ENCODE measurements around the gene LAMA4.

The LAMA4 gene

DNA sequence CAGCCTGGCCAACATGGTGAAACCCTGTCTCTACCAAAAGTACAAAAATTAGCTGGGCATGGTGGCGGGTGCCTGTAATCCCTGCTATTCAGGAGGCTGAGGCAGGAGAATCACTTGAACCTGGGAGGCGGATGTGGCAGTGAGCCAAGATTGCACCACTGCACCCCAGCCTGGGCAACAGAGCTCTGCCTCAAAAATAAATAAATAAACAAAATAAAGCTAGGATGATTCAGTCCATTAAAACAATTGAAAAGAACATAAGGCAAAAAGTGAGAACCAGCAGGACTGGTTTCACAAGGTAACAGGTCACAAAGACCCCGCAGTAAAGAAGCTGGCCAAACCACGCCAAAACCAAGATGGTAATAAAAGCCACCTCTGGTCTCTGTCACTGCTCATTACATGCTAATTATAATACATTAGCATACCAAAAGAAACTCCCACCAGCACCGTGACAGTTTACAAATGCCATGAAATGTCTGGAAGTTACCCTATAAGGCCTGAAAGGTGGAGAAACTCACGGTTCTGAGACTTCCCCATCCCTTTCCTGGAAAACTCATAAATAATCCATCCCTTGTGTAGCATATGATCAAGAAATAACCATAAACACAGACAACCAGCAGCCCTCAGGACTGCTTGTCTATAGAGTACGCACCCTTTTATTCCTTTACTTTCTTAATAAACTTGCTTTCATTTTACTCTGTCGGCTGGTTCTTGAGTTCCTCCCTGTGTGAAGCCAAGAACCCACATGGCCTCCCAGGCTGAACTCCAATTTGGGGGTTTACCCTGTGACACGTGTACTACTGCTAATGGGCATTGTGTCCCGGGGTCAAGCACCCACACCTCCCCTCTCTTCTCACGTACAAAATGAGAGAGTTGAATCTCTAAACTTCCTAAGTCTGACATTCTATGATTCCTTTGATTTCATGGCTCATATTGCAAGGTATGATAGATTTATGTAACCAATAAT lies 10.2 kb downstream of the LAMA4 start:
- DNase-seq (ENCODE audit: low spot score): no peak

DNA sequence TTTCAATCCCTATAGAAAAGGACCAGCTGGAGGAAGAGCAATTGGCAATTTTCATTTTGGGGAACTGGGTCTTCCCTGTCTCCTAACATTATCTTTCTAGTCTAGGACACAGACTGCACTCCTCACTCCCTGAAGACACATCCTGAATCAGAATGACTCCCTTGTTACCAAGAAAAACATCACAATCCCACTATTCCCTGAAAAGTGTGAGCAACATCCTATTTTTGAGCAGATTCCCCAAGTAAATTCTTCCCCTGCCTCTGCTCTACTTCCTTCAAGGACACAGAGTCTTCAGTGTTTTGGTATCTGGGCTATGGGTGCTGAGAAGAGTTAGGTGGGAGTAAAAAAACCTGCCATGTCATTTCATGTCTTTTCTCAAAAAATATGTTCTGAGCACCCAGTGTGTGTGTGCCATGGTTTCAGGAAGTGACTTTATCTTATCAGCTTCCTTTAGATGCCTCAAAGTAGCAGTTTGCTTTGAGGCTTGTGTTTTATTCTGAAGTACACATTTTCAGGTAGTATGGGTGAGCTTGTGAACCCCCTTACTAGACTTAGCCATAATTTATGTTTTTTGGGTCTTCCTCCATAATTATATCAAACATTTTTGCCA lies 12.4 kb downstream of the LAMA4 start:
- no peak for DNase-seq (ENCODE audit: low spot score)

DNA sequence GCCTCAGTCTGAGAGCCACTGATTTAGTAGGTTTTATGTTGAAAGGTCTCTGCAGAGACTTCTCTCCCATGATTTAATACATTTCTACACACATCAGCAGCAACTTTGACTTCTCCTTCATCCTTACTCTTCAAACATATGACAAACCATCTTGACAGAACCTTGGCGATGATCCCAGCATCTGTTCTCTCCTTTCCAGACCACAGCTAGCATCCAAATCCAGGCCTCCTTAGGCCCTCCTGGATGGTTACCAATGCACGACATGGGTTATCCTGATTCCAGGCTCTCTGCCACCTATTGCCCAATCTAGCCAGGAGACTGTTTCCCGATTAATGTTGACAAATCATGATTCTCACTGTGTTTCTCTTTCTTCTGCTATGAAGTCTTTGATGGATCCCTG lies 16.8 kb downstream of the LAMA4 start:
- no peak for DNase-seq (ENCODE audit: low spot score)

DNA sequence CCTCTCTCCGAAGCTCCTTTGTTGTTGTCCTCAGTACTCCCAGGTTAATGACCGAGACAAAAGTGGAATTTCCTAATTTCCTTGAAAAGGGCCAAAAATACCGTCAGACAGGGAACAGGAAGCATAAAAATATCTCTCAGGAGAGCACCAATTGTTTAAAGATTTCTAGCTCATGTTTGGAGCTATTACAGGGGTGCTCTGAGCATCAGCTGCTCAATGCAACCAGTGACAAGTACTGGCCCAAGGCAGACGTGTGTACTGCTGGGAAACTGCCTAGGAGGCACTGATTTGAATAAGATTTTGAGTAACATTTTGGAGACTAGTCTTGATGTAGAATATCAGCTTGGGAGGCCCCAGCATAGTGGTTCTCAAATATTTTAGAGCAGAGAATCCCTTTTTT lies 17.3 kb downstream of the LAMA4 start:
- DNase-seq (ENCODE audit: low spot score): no peak

DNA sequence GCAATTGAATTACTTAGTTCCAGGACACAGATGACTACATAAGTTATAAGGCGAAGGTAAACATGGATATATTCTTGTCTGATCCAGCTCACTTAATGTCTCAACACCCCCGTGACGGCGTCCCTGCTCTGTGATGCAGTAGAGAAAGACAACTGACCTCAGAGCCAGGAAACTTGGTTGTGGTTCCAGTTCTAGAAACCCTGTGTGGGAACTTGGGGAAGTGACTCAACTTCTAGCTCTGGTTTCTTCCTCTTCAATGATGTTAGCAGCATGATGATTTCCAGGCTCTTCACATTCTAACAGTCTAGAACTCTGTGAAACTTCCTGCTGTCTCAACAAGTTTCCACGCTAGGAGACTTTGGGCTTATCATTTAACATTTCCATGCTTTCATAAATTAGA lies 18.4 kb downstream of the LAMA4 start:
- DNase-seq (ENCODE audit: low spot score): no peak

DNA sequence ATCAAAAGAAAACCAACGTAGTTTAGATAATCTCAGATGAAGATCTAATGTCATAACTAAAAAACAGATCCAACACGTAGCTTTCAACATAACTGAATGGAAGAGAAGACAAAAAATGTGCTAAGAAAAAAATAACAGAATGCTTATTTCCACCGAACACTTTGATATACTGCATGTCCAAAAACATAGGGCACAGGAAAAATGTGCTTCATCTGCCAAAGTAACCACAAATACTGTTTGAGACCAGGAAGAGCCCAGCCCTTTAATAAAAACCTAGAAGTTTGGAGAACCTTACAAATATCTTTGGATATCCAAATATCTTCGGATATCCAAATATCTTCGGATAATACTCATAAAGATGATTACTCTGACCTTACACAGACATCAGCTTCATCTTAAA lies 19.8 kb downstream of the LAMA4 start:
- DNase-seq (ENCODE audit: low spot score): no peak

DNA sequence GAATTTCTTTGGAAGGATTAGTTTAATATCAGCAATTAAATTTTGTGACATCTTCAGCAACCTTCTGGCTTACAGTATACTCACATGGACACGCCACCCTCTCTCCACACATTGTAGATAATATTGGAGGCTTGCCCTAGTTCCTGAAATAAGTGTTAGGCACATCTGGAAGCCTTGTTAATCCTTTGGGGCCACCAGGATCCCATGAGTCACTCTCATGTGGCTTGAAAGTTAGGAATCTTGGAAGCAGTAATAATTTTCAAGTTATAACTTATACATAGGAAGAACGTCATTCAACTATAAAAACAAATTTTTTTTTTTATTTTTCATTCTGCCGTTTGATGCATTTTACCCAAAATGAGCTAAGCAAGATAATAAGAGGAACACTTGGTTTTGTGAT lies 20.5 kb downstream of the LAMA4 start:
- DNase-seq (ENCODE audit: low spot score): no peak

DNA sequence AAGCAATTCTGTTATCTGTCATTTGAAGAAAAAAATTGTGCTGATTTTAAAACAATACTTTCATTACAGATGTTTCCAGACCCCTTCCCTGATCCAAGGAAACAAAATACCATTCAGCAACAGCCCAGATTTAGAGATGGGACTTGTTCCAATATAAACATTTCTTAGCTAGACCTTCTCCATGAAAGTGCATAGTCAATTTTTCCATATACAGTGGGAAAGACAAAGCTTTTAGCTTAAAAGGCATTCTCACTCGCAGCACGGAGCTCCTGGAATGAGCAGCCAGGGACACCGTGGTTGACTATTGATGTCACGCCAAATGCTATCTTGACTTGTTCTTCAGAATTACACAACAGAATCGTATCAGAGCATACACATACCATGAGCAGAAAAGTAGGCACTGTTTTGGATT lies 21.5 kb downstream of the LAMA4 start:
- no peak for DNase-seq (ENCODE audit: low spot score)

DNA sequence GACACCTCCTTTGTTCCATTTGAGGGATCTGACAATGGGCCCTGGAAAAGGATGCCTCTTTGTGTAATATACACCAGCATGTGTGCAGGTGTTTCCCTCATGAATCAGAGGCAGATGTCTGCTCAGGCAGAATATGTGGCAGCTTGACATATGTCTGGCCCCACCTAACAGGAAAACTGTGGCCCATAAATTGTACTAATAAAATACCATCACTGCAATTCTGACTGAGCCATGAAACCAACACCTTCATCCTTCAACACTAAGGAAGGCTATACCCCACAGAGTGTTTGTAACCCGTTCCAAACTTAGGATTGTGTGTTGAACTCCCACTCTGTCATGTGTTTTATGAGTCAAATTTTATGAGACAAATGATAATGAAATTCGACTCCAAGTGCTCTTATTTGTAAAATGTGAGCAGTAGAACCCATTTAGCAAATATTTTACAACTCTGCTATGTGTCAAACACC lies 22.7 kb downstream of the LAMA4 start:
- DNase-seq (ENCODE audit: low spot score): no peak

DNA sequence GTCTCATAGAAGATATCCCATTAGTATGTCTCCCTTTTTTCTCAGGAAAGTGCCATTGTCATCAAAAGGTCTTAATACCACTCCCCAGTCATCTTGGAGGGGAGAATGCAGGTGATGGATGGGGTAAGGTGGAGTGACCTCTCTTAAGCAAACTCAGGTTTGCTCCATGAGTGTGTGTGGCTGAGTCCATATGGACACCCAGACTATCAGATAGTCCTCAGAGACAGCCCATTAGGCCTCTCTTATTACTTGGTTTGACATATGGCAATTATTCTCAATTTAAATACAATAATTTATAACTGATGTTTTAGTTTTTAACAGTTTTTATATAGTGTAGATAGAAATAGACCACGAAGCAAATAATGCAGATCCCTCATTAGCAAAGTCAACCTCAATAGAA lies 23.2 kb downstream of the LAMA4 start:
- DNase-seq (ENCODE audit: low spot score): no peak

DNA sequence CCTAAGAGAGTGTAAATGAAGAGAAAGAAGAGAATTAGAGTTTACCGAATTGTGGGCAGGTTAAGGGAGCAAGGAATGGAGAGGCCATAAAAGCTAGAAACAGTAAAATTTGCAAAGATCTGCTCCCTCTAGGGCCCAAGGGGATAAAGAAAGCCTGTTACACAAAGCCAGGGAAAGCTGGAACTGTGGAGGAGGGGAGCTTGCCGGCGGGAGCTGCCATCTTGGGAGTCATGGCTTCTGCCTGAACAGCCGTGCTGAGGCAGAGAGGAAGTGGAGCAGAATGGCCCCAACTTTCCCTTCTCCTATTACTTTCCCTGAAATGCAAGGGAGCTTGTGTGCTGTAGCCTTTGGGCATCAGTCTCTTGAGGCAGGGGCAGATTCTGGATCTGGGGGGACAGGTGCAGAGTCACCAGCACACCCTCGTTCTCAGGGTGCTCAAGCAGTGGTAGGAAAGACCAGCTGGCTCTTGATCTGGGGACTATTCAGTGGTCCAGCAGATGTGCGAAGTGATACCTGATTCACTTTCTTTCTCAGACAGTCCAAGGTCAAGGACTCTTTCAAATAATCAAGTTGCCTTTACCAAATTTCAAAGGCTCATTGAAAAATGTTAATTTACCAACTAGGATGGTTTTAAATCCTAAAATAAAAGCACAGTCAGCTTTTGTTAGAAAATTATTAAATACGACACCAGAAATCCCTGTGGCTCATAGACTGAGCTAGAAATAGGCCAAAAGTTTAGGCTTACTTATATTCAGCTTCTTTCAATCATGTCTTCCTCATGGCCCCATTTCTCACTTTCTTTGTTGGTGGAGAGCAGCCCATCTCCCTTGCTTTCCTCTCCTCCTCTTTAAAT lies 25.7 kb downstream of the LAMA4 start:
- no peak for DNase-seq (ENCODE audit: low spot score)

DNA sequence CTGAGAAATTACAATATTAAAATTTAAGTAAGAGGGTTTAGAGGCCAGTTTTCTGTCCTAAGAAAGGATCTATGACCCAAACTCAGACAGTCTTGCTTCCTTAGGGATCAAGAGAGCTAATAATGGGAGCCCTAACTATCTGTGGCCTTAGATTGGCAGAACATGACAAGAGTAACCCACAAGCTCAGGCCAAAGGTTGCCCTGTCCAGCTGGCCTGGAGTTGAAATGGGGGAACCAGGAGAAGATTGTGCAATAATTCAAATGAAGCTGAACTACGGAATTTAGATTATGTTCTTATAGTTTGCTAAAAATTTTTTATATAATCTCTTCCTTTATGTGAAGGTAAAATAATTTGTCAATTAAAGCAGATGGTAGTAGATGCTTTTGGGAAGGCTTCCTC lies 26.4 kb downstream of the LAMA4 start:
- no peak for DNase-seq (ENCODE audit: low spot score)

DNA sequence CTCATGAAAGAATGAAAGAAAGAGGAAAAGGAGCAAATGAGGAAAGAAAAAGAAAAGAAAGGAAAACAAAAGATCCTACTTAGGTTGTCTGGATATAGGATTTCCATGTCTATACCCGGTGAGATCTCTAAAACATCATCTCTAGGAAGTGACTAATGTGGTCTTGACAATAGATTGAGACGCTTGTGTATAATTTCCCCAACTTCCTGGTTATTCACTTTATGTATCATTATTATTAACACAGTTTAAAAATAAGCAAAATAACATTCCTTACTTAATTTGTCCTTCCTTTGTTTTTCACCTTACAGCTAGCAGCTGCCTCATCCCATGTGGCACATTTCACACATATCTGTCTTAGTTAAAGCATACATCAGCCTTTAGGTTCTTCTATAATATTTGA lies 27.0 kb downstream of the LAMA4 start:
- DNase-seq (ENCODE audit: low spot score): no peak

DNA sequence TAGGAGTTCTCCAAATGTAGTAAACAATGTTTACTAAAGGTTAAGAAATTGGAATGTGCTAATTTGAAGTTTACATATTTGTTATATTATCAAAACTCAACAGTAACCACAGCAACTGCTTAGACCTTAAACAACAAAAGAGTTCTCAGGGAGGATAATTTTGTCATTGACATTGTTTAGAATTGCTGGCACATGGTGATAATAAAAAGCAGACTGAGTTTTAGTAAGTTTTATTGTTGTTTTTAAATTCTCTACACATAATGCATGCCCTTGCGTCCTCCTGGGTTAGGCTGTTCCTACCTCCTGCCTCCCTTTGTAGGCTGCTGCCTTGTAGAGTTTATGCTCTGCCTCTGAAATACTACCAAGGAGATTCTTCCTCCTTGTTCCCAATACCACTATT lies 28.7 kb downstream of the LAMA4 start:
- no peak for DNase-seq (ENCODE audit: low spot score)

DNA sequence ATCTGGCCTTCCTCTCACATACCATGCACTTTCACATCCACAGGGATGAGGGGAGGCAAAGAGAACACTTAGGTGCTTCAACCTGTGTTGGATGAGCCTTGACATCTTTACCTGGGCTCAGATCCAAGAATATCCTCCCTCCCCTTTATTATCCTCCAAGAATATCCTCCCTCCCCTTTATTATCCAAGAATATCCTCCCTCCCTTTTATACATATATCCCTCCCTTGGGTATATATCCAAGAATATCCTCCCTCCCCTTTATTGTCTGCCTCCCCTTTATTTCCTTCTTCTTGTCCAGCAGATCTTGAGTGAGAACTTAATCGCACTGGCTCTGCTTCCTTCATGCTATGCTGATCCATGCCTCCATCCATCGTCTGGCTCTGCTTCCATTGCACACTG lies 30.3 kb downstream of the LAMA4 start:
- no peak for DNase-seq (ENCODE audit: low spot score)

DNA sequence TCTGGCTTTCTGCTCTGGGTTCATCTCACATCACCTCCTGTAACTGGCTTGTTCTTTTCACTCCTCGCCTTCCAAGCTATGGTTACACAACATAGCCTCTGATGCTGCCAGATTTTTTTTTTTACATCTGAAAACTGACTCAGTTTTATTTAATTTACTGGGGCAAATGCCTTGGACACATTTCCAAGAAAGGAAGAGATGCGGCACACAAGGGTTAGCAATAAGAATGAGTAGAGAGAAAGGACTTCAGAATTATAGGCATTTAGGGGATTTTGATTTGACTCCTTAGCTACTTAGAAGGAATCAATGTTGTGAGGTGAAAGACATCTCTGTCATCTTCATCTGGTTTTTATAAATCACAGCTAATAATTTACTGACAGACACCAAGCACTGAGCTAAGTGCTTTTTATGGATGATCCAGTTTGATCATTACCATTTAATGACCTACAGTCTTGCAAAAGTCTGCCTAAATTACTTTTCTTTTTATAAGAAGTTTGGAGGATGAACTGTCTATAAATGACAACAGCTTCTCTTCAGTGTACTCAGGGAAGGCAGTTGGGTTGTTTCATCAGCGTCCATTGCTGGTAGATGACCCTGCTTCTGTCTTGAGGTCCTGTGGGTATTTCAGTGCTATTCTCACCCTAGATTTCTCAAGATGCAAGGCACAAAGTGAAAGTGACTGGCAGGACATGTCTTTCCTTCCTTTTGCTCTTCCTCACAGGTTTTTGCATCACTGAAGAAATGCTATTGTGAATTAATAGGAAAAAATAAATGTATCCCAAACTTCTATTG lies 31.1 kb downstream of the LAMA4 start:
- DNase-seq (ENCODE audit: low spot score): no peak

DNA sequence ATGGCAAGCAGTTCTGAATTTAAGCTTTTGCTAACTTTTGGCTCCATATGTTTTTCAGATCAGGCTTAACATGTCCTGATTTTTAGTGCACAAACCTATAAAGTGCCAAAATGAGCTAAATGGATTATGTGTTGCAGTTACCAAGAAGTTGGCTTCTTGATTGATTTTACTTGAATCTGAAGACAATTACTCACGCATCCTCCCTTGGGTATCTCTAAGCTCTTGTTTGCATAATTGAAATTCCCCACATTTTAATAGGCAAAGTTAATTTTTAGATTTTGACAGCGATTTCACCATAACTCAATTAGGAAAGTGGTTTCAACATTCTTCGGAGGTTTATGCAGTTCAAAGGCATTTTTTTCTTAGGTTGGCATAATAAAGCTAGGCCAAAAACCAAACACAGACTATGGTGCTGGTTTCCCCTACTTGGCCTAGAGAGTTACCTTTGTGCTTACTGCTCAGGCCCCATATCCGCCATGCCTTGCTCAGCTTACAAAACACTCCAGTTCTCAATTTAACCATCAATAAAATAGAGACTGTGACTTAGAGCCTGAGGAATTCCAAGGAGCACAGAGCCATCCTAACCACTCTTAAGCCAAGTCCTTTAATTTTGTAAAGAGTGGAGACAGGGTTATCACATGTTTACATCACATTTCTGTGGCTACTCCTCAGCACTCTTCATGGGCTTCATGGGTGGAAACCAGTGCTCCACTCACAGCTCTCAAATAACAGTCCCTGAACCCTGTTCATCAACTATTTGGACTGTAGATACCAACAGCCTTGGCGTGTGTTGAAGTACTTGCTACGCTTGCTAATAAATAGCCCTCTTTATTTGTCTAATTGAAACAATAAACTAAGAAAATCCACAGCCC lies 32.1 kb downstream of the LAMA4 start:
- no peak for DNase-seq (ENCODE audit: low spot score)

DNA sequence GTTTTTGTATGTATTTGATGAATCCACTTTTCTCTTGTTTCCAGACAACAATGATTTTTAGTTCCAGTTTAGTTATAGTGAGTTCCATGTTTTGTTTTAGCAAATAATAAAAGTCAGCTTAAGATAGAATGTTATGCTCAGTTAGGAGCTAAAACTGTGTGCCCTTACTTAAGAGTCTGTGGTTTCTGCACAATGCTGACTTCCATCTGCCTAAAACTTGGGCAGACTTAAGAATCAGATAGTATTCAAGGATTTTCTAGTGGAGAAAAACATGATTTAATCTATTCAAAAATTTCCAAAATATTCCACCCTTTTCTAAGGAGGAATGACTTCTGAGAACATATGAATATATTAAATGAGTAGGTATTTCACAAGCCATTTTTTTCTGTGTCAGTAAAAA lies 32.8 kb downstream of the LAMA4 start:
- DNase-seq (ENCODE audit: low spot score): no peak

DNA sequence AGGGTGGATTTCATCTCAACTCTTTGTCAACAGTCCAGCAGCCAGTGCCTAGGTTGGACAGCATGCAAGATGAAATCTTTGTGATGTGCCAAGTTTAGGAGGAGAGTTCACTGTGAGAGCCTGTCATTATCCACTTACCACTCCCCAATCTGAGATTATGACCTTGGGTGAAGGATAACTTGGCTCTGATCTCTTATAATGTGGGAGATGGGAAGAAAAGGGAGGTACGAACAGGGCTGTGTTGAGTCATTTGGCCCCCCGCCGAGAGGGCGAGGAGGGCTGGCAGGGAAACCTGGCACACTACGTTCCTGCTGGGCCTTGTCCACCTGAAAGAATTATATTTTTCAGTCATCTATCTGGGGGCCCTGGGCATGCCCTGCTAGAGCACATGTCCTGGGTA lies 35.8 kb downstream of the LAMA4 start:
- no peak for DNase-seq (ENCODE audit: low spot score)

DNA sequence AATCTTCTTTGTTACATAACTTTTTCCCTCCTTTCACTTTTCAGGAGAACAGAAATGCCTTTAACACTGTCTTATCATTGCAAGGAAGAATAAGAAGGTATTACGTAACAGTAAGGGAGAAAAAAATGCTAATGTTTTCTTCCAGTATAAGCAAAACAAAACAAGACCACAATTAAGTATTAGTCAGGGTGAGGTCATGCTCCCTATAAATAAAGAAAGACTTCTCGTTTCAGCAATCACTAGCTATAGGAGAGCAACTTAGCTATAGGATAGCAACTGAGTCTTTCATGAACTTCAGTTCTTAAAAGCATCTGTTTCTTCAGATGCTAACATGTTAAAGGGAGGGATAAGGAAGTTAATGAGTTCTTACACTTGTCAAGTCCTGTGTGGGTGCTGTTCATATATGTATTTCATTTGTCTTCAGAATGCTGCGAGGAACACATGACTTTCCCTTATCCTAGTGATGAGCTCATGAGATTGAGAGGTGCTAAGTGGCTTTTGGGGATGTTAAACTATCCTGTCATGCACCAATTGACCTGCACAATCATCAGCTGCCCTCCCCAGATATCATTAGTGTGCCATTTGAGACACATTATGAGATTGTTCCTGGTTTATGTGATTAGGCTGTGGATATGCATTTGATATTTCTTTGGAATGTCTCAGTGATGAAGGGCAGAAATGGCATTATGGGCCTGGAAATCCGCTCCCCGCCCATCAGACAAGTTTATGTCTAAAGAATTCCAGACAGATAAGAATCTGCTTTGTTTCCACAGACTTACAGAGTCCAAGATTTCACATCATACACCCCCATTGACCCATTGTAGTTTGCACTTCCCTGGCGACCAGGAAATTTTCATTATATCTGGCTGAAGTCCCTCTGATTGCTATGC lies 37.5 kb downstream of the LAMA4 start:
- peak; percentile 19 for DNase-seq (ENCODE audit: low spot score)

Measured in hepatic stellate cell (primary cell).